HG03108 (cell line): ENCODE data around the gene SOCS6.
A peak's percentile ranks its signal among the peaks of the same experiment; 100 is the strongest.

Experiments
- ATAC-seq: cut with Tn5 transposase; IDR thresholded peaks from one replicate; pipeline ENCODE4 v1.9.1; 2021; ENCODE audit warnings: moderate library complexity; ENCODE audit not compliant: unreplicated experiment

Gene SOCS6

DNA sequence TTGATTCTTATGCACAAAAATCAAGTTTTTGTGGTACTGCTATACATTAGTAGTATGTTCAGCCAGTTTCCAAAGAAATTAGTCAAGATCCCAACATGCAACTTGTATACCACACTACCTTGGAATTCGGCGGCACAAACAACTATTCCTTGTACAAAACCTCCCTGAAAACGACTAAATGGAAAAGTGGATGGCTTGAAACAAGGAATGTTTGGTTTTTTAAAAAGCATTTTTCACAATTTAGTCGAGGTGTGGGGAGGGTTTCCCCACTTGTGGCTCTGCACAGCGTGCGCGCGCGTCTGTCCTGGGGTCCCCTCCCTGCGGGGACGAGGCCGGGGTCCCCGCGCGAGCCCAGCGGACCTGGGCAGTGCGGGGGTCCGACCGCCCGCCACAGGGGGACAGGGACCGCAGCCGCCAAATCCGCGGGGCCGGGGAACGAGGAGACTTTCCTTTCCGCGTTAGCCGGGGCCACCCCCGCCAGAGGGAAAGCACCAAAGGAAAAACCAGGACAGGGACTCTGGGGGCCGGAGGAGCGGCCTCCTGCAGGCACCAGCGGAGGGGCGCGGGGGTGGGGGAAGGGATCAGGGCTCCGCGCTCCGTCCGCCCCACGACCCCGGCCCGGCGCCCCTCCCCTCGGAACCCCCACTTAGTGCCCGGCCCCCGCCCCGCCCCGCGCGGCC lies 534 bp upstream of the SOCS6 start:
- ATAC-seq, result peak; percentile 24

DNA sequence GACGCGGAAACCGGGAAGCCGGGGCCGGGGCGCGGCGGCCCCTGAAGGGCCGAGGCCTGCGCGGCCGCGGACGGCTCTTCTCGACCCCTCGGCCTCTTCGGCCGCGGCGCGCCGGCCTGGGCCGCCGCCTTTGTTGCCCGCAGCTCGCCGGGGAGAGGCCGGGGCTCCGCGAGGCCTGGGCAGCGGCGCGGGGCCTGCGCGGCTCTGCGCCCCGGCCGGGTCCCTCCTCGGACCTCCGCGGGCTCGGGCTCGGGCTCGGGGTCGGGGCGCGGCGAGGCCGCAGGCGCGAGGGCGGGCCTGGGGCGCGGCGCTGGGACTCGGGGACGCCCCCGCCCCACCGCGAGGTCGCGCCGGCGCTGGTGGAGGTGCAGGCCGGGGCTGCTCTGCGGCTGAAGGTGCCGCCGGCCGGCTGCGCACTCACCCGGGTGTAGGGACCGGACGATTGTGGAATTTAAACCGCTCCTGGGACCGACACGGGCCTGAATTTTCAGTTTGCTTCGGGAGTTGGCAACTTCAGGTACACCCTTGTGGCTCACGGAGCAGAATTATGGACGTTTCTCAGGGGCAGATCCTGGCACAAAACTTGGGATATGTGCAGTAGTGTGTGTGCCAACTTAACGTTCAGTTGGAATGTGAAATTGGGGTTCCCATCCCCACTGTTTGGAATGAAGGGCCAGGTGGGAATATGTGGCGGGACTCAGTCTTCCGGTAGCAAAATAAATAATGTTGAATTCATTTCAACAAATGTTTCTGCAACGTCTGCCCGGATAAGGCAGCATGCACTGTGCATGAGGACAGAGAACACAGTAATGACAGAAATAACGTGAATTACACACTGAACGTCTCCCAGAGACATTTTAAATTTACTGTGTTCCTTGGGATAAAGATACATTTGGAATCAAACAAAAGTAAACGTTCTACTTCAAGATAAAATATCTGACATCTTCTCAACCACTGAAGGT lies 787 bp downstream of the SOCS6 start:
- peak; percentile 58 for ATAC-seq

DNA sequence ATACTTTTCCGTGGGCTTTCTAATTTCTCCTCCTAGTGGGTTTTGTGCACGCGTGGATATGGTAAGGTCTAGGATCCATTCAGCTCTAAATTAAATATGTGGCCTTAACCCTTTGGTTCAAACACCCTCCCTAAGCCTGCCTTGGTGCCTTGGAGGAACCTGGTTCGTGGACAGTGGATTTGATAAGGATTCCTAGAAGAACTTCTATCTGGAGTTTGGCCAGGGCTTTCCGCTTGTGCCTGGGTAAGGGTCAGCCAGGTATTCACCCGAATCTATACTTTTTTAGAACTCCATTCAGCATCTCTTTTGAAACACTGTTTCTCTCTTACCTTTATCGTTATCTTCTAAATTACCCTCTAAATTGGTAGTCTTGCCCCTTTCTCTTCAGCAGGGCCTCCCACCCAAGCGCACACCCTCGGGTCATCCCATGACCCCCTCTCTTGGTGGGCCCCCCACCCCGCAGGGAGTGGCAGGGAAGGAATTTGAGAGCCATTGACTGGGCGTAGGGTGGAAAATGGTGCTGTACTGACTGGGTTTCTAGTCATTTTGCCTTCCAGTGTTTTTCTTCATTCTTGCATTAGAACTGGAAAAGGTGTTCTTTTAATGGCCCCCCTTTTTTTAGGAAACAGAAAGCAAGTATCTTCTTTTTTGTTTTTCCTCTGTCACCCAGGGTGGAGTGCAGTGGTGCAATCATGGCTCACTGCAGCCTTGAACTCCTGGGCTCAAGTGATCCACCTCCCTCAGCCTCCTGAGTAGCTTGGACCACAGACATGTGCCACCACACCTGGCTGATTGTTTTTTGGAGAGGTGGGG lies 1.8 kb downstream of the SOCS6 start:
- ATAC-seq, result no peak

DNA sequence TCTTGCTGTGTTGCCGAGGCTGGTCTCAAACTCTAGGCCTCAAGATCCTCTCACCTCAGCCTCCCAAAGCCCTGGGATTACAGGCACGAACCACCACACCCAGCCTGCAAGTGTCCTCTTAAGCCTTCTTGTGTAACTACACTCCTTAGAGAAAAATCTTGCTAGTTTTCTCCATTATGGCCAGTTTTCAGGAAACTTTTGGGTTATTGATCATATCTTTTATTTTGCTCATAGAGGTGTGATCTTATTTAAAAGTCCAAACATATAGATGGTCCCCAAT lies 2.4 kb downstream of the SOCS6 start:
- no peak for ATAC-seq

DNA sequence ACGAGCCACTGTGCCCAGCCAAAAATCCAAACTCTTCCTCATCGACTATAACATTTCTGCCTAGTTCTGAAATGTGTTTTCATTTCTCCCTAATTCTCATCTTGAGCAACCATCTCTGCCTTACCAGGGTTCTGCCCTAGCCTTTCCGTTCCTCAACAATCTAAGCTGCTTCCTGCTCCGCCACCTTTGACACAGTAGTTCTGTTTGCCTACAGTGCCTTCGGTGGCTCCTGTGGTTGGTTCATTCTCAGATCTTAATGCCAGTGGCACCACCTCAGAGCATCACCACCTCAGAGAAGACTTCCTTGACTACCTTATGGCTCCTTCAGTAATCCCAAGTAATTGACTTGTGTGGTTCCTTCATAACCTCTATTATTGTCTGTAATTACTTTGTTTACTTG lies 3.8 kb downstream of the SOCS6 start:
- no peak for ATAC-seq

DNA sequence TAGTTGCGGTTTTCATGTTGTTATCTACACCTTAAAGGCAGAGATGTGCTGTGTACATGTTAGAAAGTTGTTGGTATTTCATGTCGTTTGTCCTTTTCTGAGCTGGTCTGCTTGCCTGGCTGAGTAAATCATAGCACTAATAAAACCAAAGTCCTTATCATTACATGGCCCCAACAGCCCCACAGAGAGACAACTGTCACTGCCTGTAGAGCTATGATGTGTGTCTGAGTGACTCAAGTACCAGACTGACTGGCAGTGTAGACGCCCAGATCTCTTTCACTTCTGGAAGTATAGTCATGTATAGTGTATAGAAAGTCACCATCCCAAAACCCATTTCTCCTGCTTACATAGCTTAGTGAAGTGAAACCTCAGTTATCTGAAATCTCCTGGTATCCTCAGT lies 4.3 kb downstream of the SOCS6 start:
- ATAC-seq, result no peak

DNA sequence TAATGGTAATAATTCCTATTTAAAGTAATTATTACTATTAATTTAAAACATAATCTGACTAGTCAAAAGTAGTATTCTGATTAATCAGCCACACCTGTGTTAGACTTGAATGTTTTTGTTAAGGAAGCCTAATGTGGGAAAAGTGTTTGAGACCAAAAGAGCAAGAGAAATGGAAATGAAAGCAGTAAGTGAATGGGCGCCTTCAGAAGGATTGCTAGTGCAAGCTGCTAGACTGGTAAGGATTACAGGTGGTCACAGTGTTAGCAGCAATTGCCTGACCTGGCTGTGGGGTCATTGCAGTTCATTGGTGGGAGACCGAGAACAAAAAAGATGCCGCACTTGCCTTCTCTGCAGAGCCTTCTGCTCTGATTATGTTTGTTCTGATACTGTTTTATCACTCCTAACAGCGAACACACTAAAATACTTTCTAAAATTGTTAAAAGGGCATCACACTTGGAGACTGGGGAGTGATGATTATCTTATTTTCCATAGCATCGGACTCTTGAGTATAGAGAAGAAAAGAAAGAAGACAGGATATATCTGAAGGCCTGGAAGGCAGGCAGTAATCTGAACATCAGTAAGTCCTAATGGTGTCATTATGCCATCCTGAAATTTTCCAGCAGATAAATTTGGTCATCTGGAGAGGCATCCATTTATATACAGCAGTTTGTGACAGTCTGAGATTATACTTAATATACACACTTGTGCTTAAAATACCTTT lies 5.8 kb downstream of the SOCS6 start:
- ATAC-seq, result no peak

DNA sequence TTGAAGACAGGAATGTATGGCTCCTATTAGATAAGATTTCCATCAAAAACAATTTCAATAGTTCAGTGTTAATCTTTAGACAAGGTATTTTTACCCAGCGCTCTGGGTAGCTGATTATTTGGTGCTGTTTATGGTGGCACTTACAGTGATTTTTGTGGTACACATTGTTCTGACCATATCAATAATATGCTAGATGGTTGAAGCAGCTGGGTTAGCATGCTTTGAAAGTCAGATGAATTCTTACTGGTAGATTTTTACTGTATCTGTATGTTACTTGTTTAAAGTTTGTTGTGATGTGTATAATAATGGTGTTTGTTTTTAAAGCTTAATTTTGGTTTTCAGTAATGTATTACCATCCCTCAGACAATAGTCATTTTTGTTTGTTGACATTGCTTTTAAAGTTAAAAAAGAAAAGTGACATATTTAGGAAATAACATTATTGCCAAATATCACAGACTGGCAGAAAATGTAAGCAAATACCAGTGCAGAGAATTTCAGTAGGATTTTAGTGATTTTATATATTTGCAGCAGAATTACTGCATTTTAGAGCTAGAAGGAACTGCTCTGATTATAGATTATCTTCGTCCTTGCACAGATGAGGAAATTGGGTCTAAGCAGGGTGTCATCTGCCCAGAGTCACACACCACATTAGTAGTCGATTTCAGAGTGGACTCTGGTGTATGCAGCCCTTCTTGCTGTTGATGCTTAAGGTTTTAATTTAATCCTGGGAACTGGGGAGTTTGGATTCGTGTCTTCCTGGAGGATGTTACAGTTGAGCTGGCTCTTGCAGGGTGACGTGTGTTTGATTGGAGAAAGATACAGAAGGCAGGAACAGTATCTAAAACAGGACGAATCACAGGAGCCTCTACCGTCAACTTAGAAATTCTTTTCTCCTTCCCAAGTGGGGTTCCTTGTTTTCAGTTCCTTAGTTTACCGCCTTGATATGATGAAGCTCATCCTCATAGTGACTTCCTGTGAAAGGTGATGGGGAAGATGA lies 6.6 kb downstream of the SOCS6 start:
- ATAC-seq, result no peak

DNA sequence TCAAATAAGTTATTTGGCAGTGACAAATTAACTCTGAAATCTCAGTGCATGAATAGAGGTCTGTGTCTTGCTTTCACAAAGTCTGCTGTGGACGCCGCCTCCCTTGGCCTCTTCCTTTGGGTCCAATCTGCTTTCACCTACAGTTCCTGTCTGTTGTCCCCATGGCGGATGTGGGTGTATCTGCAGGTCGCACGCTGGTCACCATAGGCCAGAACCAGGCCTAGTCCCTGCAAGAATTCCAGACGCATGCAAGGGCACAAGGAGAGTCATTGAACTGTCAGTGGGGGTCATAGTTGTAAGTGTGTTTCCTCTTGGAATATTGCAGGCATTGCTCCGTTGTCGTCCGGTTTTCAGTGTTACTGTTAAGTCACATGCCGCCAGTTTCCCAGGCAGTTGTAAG lies 7.4 kb downstream of the SOCS6 start:
- no peak for ATAC-seq

DNA sequence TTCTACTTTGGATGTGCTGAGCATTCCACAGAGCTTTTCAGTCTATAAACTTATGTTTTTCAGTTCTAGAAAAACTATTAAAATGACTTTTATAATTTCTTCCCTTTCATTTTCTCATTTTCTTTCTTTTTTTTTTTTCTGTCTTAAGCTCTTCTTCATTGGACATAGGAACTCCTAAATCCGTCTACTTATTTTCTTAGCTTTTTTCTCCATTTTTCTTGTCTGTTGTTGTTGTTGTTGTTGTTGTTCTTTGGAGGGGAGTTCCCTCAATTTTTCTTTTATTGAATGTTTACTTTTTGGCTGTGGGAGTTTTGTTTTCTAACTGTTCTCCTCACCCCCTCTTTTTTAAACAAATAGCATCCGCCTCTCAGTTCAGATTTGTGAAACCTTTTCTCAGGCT lies 7.9 kb downstream of the SOCS6 start:
- no peak for ATAC-seq

DNA sequence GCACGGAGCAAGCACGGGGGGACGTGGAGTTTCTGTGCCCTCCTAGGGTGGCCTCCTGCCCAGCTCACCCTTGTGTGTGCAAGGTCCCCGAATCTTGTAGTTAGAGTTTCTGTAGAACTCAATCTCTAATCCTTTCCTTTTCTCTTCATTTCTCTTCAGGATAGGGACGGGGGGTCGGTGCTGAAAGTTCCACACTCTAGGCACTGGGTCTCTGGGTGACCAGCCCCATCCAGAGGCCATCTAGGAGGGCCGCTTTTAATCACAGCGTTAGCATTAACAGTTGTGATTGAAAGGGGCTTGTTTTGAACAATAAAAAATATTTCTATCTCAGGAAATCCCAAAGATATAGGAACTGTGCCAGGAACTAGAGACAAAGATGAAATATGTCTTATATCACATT lies 10.5 kb downstream of the SOCS6 start:
- no peak for ATAC-seq

DNA sequence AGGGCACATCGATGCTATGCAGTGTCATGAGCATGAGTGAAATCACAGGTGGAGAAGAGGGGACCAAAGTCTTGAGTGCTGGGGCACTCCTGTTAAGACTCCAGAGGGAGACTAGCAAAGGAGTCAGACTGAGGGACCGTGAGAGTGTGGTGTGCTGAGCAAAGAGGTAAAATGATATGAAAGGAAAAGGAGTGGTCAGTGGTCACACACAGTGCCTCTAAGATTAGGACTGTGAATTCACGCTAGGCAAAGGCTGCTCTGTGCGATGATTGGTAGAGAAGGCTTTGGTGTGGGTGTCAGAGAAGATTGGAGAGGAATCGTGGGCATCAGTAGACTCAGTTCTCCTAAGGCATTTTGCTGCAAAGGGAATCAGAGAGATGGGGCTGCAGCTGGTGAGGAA lies 12.8 kb downstream of the SOCS6 start:
- ATAC-seq, result no peak

DNA sequence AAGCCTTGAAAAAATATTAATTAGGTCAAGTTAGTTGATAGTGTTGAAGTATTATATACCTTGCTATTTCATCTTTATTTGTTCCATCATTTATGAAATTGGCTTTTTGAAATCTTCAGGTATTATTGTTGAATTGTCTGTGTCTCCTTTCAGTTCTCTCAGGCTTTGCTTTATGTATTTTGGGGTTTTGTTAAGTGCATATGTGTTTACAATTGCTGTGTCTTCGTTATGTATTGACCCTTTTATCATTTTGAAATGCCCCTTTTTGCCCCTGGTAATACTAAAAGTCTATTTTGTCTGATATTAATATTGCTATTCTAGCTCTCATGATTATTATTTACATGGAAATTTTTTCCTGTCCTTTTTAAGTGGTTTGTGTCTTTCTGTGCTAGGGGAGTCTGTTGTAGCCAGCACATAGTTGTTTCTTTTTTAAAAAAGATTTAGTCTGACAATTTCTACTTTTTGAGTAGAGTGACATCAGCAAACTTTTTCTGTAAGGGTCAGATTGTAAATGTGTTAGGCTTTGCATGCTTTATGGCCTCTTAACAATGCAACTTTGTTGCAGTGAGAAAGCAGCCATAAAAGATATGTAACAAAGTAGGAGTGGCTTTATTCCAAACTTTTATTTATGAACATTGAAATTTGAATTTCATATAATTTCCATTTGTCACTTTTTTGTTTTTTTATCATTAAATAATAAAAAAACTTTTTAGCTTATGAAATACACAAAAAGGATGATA lies 19.9 kb downstream of the SOCS6 start:
- no peak for ATAC-seq

DNA sequence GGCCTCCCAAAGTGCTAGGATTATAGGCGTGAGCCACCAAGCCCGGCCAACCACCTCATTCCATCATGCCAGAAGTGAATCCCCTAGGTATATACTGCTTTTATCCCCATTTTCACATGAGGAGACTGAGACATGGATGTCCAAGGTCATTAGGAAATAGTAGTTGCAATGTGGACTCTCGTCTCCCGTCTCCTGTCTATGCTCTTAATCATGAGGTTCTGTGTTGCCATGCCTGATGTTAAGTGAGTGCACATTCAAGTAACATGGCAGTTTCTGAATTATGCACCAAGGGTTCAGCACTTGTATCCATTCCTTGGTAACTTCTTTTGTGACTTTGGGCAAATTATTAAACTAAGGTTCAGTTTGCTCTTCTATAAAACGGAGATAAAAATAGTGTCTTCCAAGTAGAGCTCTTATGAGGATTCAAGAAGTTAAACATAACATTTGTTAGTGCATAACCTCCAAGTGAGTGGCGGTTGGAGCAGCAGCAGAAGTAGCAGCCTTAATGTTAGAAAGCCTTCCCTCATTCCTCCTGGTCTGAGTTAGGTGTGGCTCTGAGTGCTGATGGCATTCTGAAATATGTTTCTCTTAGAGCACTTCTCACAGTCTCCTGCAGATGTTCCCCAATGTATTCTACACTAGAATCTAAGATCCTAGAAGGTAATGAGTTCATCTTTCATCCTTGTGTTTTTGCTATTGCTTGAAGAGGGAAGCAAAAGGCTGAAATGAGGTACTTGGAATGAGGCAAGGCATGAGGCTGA lies 21.9 kb downstream of the SOCS6 start:
- no peak for ATAC-seq

DNA sequence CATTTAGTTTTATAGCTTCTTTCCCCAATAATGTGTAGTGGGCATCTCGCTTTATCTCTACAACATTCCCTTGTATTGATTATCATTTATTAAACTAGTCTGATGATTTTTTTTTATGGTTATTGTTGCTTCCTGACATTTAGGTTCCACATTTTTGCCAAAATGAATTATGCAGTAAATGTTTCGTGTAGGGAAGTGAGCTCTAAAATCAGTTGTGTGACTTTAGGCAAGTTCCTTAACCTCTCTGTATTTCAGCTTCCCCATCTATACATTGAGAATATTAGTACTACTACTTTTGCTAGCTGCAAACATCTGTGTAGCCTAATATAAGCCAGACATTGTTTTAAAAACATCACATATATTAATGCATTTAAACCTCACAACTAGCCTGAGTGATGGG lies 22.9 kb downstream of the SOCS6 start:
- no peak for ATAC-seq

DNA sequence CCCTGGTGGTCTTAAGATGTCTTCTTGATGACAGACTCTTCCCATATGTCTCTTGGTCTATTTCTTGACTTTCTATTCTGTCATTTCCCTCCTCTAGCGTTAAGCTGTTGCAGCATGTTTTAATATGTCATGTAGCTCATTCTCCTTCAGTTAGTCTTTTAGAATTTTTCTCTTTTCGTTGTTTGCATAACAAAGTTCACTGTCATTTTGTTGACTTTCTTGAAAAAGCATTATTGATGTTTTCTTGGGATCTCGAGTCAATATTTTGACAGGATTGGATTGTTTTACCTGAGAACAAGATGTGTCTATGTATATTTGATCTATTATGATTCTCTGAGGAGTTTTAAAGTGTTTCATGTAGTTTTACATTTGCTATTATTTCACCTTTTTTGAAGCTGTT lies 24.8 kb downstream of the SOCS6 start:
- no peak for ATAC-seq

DNA sequence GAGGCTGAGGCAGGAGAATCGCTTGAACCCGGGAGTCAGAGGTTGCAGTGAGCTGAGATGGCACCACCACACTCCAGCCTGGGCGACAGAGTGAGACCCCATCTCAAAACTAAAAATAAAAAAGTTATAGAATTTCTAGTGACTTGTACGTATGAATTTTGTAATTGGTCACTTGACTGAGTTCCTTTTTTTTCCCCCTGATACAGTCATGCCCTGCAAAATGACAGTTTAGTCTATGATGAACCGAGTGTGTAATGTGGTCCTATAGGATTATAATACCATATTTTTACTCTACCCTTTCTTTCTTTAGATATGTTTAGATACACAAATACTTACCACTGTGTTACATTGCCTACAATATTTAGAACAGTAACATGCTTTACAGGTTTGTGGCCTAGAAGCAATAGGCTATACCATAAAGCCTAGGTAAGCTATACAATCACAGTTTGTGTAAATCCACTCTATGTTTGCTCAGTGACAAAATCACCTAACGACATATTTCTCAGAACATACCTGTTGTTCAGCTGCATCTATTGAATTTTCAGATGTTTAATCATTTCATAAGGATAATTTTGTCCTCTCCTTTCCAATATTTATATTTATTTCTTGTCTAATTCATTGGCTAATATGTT lies 25.4 kb downstream of the SOCS6 start:
- no peak for ATAC-seq

DNA sequence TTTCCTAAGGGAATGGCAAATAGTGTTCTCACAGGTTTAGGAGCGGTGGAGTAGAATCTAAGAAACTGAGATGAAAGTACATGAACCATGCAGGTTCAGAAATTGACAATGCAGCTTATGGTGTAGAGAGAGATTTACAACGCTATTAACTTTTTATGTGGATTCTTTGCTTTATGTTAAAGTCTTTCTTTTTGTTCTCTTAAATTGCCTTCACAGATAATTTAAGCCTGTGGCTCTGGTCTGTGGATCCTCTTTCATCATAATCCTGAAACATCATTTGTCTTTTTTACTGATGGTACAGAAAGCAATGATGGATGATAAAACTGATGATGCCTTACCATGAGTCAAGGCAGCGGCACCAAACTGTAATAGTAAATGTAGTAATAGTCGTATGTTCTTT lies 30.3 kb downstream of the SOCS6 start:
- ATAC-seq, result no peak
